ENCODE measurements around the gene ROBO2.

ROBO2 gene

GRCh38 chr3:77125966-77126365 is 86.1 kb downstream of the ROBO2 start:
- H3K27me3 Mint-ChIP-seq (ENCODE audit: low read depth): no peaks in the 10 kb centered on the region
- peaks cover 5% of the 10 kb centered on the region for H3K9me3 Mint-ChIP-seq
- no peak overlapping the region for H3K4me3 Mint-ChIP-seq
- no peak overlapping the region for H3K27ac Mint-ChIP-seq
- no peaks in the 10 kb centered on the region for H3K36me3 Mint-ChIP-seq (ENCODE audit: low read depth)
- H3K4me1 Mint-ChIP-seq (ENCODE audit: low read depth): no peaks in the 10 kb centered on the region

GRCh38 chr3:77134769-77135168 is 94.9 kb downstream of the ROBO2 start:
- Mint-ChIP-seq H3K27me3 (ENCODE audit: low read depth) (no peaks in the 10 kb centered on the region), H3K36me3 (ENCODE audit: low read depth) (no peaks in the 10 kb centered on the region), H3K27ac (no peak overlapping the region), H3K9me3 (no peaks in the 10 kb centered on the region), H3K4me1 (ENCODE audit: low read depth) (no peaks in the 10 kb centered on the region), H3K4me3 (no peak overlapping the region)

- H3K36me3 Mint-ChIP-seq (ENCODE audit: low read depth): no peaks in the 10 kb centered on the region
- no peak overlapping the region for H3K27ac Mint-ChIP-seq
- H3K4me3 Mint-ChIP-seq: no peak overlapping the region
- H3K27me3 Mint-ChIP-seq (ENCODE audit: low read depth): no peaks in the 10 kb centered on the region
- H3K9me3 Mint-ChIP-seq: no peaks in the 10 kb centered on the region
- no peaks in the 10 kb centered on the region for H3K4me1 Mint-ChIP-seq (ENCODE audit: low read depth)
Measured at GRCh38 chr3:77137559-77137958, 97.7 kb downstream of the ROBO2 start.

- no peaks in the 10 kb centered on the region for H3K36me3 Mint-ChIP-seq (ENCODE audit: low read depth)
- H3K9me3 Mint-ChIP-seq: no peaks in the 10 kb centered on the region
- no peak overlapping the region for H3K4me3 Mint-ChIP-seq
- no peak overlapping the region for H3K27ac Mint-ChIP-seq
- no peaks in the 10 kb centered on the region for H3K4me1 Mint-ChIP-seq (ENCODE audit: low read depth)
- H3K27me3 Mint-ChIP-seq (ENCODE audit: low read depth): no peaks in the 10 kb centered on the region
Measured at GRCh38 chr3:77139624-77140023, 99.7 kb downstream of the ROBO2 start.

GRCh38 chr3:77141423-77141822 is 101.5 kb downstream of the ROBO2 start:
- H3K9me3 Mint-ChIP-seq: no peaks in the 10 kb centered on the region
- no peaks in the 10 kb centered on the region for H3K36me3 Mint-ChIP-seq (ENCODE audit: low read depth)
- H3K4me3 Mint-ChIP-seq: no peak overlapping the region

GRCh38 chr3:77142578-77142977 is 102.7 kb downstream of the ROBO2 start:
- no peak overlapping the region for H3K4me3 Mint-ChIP-seq
- H3K27ac Mint-ChIP-seq: no peak overlapping the region
- no peaks in the 10 kb centered on the region for H3K36me3 Mint-ChIP-seq (ENCODE audit: low read depth)
- H3K4me1 Mint-ChIP-seq (ENCODE audit: low read depth): no peaks in the 10 kb centered on the region
- no peaks in the 10 kb centered on the region for H3K9me3 Mint-ChIP-seq
- H3K27me3 Mint-ChIP-seq (ENCODE audit: low read depth): no peaks in the 10 kb centered on the region

More at GRCh38 chr3:77141423-77141822, 101.5 kb downstream of the ROBO2 start:
- Mint-ChIP-seq H3K27ac (no peak overlapping the region), H3K27me3 (ENCODE audit: low read depth) (no peaks in the 10 kb centered on the region), H3K4me1 (ENCODE audit: low read depth) (no peaks in the 10 kb centered on the region)

- H3K27ac Mint-ChIP-seq: no peak overlapping the region
- H3K4me1 Mint-ChIP-seq (ENCODE audit: low read depth): no peaks in the 10 kb centered on the region
Measured at GRCh38 chr3:77146004-77146403, 106.1 kb downstream of the ROBO2 start.

GRCh38 chr3:77147836-77148578 is 108.1 kb downstream of the ROBO2 start:
- H3K4me3 Mint-ChIP-seq: no peak overlapping the region
- peaks cover 8% of the 10 kb centered on the region for H3K9me3 Mint-ChIP-seq
- no peaks in the 10 kb centered on the region for H3K27me3 Mint-ChIP-seq (ENCODE audit: low read depth)
- no peaks in the 10 kb centered on the region for H3K36me3 Mint-ChIP-seq (ENCODE audit: low read depth)
- H3K27ac Mint-ChIP-seq: no peak overlapping the region
- no peaks in the 10 kb centered on the region for H3K4me1 Mint-ChIP-seq (ENCODE audit: low read depth)

More at GRCh38 chr3:77146004-77146403, 106.1 kb downstream of the ROBO2 start:
- peaks cover 4% of the 10 kb centered on the region for H3K9me3 Mint-ChIP-seq
- H3K4me3 Mint-ChIP-seq: no peak overlapping the region
- H3K36me3 Mint-ChIP-seq (ENCODE audit: low read depth): no peaks in the 10 kb centered on the region
- no peaks in the 10 kb centered on the region for H3K27me3 Mint-ChIP-seq (ENCODE audit: low read depth)

GRCh38 chr3:77149382-77149781 is 109.5 kb downstream of the ROBO2 start:
- H3K4me3 Mint-ChIP-seq: no peak overlapping the region
- no peaks in the 10 kb centered on the region for H3K27me3 Mint-ChIP-seq (ENCODE audit: low read depth)
- no peaks in the 10 kb centered on the region for H3K4me1 Mint-ChIP-seq (ENCODE audit: low read depth)

GRCh38 chr3:77150028-77150427 is 110.1 kb downstream of the ROBO2 start:
- peaks cover 10% of the 10 kb centered on the region for H3K9me3 Mint-ChIP-seq
- H3K4me3 Mint-ChIP-seq: no peak overlapping the region
- H3K27me3 Mint-ChIP-seq (ENCODE audit: low read depth): no peaks in the 10 kb centered on the region
- no peaks in the 10 kb centered on the region for H3K36me3 Mint-ChIP-seq (ENCODE audit: low read depth)
- H3K27ac Mint-ChIP-seq: no peak overlapping the region
- H3K4me1 Mint-ChIP-seq (ENCODE audit: low read depth): no peaks in the 10 kb centered on the region

More at GRCh38 chr3:77149382-77149781, 109.5 kb downstream of the ROBO2 start:
- Mint-ChIP-seq H3K27ac (no peak overlapping the region), H3K9me3 (peaks cover 10% of the 10 kb centered on the region), H3K36me3 (ENCODE audit: low read depth) (no peaks in the 10 kb centered on the region)

- Mint-ChIP-seq H3K27ac (no peak overlapping the region), H3K27me3 (ENCODE audit: low read depth) (no peaks in the 10 kb centered on the region), H3K4me3 (no peak overlapping the region), H3K4me1 (ENCODE audit: low read depth) (no peaks in the 10 kb centered on the region), H3K36me3 (ENCODE audit: low read depth) (no peaks in the 10 kb centered on the region), H3K9me3 (peaks cover 10% of the 10 kb centered on the region)
Measured at GRCh38 chr3:77150759-77151158, 110.9 kb downstream of the ROBO2 start.

GRCh38 chr3:77158730-77159581 is 119.1 kb downstream of the ROBO2 start:
- Mint-ChIP-seq H3K36me3 (ENCODE audit: low read depth) (no peaks in the 10 kb centered on the region), H3K9me3 (peaks cover 5% of the 10 kb centered on the region)

GRCh38 chr3:77160931-77161497 is 121.1 kb downstream of the ROBO2 start:
- no peaks in the 10 kb centered on the region for H3K36me3 Mint-ChIP-seq (ENCODE audit: low read depth)
- peaks cover 6% of the 10 kb centered on the region for H3K9me3 Mint-ChIP-seq
- H3K27me3 Mint-ChIP-seq (ENCODE audit: low read depth): no peaks in the 10 kb centered on the region
- no peak overlapping the region for H3K27ac Mint-ChIP-seq
- H3K4me1 Mint-ChIP-seq (ENCODE audit: low read depth): no peaks in the 10 kb centered on the region
- H3K4me3 Mint-ChIP-seq: no peak overlapping the region

More at GRCh38 chr3:77158730-77159581, 119.1 kb downstream of the ROBO2 start:
- no peak overlapping the region for H3K27ac Mint-ChIP-seq
- no peak overlapping the region for H3K4me3 Mint-ChIP-seq
- no peaks in the 10 kb centered on the region for H3K4me1 Mint-ChIP-seq (ENCODE audit: low read depth)
- no peaks in the 10 kb centered on the region for H3K27me3 Mint-ChIP-seq (ENCODE audit: low read depth)

- H3K27me3 Mint-ChIP-seq (ENCODE audit: low read depth): no peaks in the 10 kb centered on the region
- H3K36me3 Mint-ChIP-seq (ENCODE audit: low read depth): no peaks in the 10 kb centered on the region
- no peaks in the 10 kb centered on the region for H3K4me1 Mint-ChIP-seq (ENCODE audit: low read depth)
- no peak overlapping the region for H3K4me3 Mint-ChIP-seq
- H3K27ac Mint-ChIP-seq: no peak overlapping the region
- H3K9me3 Mint-ChIP-seq: no peaks in the 10 kb centered on the region
Measured at GRCh38 chr3:77169823-77170222, 129.9 kb downstream of the ROBO2 start.

- Mint-ChIP-seq H3K4me1 (ENCODE audit: low read depth) (no peaks in the 10 kb centered on the region), H3K27me3 (ENCODE audit: low read depth) (no peaks in the 10 kb centered on the region), H3K27ac (no peak overlapping the region), H3K36me3 (ENCODE audit: low read depth) (no peaks in the 10 kb centered on the region), H3K4me3 (no peak overlapping the region), H3K9me3 (no peaks in the 10 kb centered on the region)
Measured at GRCh38 chr3:77171026-77171425, 131.1 kb downstream of the ROBO2 start.

All from T-helper 1 cell treated with Interleukin-12 subunit alpha and Interleukin-12 subunit beta and Interleukin-4 antibody, amounts not matched to agents 30 μg/mL and 1 μg/mL, for 36 hours (primary cell).